CD4-positive, alpha-beta T cell (primary cell): ENCODE measurements around the gene LEMD2. TPM values are rescaled to one million over a fixed set of nuclear protein-coding genes. Genes with fewer than 3 reads are reported as not detected.

ENCODE experiments used
- ATAC-seq: fragments of 200-7000 bp; cut with Tn5 transposase; one replicate; pipeline ENCODE4 v1.10.0; 2022; ENCODE audit warnings: mild to moderate bottlenecking; ENCODE audit not compliant: poor library complexity
- CTCF ChIA-PET: fragments of 350-600 bp; sonication (Branson Sonifier 250); formaldehyde crosslinking; loops from one replicate; lab custom pipeline; 2021; ENCODE audit warnings: antibody characterized with exemption, inconsistent platforms; lab: Charles Lee
- POLR2A ChIA-PET: fragments of 350-600 bp; sonication (Branson Sonifier 250); formaldehyde crosslinking; loops from one replicate; lab custom pipeline; 2021; ENCODE audit warnings: antibody characterized with exemption, inconsistent platforms; lab: Charles Lee
- DNase-seq, 14 experiments: peaks; one replicate each; pipeline ENCODE4 v3.0.0-alpha.2; 2013 to 2020; ENCODE audit warnings: mixed read lengths in 2 of 14
- H3K27ac ChIP-seq, 2 donors: one replicate each; pipeline versions ENCODE4 v1.5.1 to v1.7.0; 2013; ENCODE audit warnings: low read length in 2 of 2, low read depth in 1 of 2, mild to moderate bottlenecking in 1 of 2
- H3K27me3 ChIP-seq, 2 experiments: 1 replicate in 1 of 2; 2 replicates in 1 of 2; pipeline versions ENCODE4 v1.6.1 to v1.7.0; 2013; ENCODE audit warnings: low read length in 2 of 2, control low read depth in 1 of 2, mild to moderate bottlenecking in 1 of 2, moderate library complexity in 1 of 2; ENCODE audit not compliant: insufficient read depth in 2 of 2, control insufficient read depth in 1 of 2
- H3K36me3 ChIP-seq: one replicate; pipeline ENCODE4 v1.6.1; 2013; ENCODE audit warnings: low read length, control low read depth; ENCODE audit not compliant: insufficient read depth
- H3K4me1 ChIP-seq: one replicate; pipeline ENCODE4 v1.6.1; 2013; ENCODE audit warnings: low read length, control low read depth; ENCODE audit not compliant: insufficient read depth
- H3K4me3 ChIP-seq: one replicate; pipeline ENCODE4 v1.5.1; 2013; ENCODE audit warnings: mild to moderate bottlenecking, low read length, moderate library complexity
- H3K9me3 ChIP-seq, 2 experiments: 1 replicate in 1 of 2; 2 replicates in 1 of 2; pipeline versions ENCODE4 v1.6.1 to v1.7.0; 2013; ENCODE audit warnings: low read length in 2 of 2, mild to moderate bottlenecking in 2 of 2, control low read depth in 1 of 2, moderate library complexity in 1 of 2; ENCODE audit not compliant: control insufficient read depth in 1 of 2, insufficient read depth in 1 of 2
- H3K27ac Mint-ChIP-seq: one replicate; pipeline ENCODE4 v1.8.0; 2020; ENCODE audit warnings: mixed read lengths
- H3K27me3 Mint-ChIP-seq: one replicate; pipeline ENCODE4 v1.8.0; 2021; ENCODE audit warnings: mixed read lengths
- H3K36me3 Mint-ChIP-seq: one replicate; pipeline ENCODE4 v1.8.0; 2021; ENCODE audit warnings: low read depth, mixed read lengths
- H3K4me1 Mint-ChIP-seq: one replicate; pipeline ENCODE4 v1.8.0; 2021; ENCODE audit warnings: low read depth, mixed read lengths
- H3K4me3 Mint-ChIP-seq: one replicate; pipeline ENCODE4 v1.8.0; 2020; ENCODE audit warnings: mild to moderate bottlenecking, mixed read lengths
- H3K9me3 Mint-ChIP-seq: one replicate; pipeline ENCODE4 v1.8.0; 2020; ENCODE audit warnings: mixed read lengths
- CTCF ChIP-seq: fragments of 200-600 bp; IDR thresholded peaks from one replicate; pipeline ENCODE4 v1.8.0; 2022; ENCODE audit warnings: antibody characterized with exemption, mild to moderate bottlenecking
- intact Hi-C, 2 experiments: fragments of 100-400 bp; cut with DNase I in 1 of 2; cut with micrococcal nuclease in 1 of 2; formaldehyde crosslinking; loops; one replicate each; pipeline versions ENCODE4 v1.15.1 to v1.9.0; 2023 to 2025; cut with DNase I, micrococcal nuclease
- total RNA-seq, 174 experiments: library from RNA in 2 of 174; stranded (reverse) in 2 of 174; gene quantifications; one replicate each; pipeline ENCODE4 v1.2.3 and lab custom pipeline; 2021 to 2026

Gene LEMD2
- total RNA-seq, 2 experiments from 2014 or later = 122 to 124 TPM

GRCh38 chr6:33824461-33825154 is 35.7 kb upstream of the LEMD2 start:
- no peak overlapping the region for H3K27ac Mint-ChIP-seq
- H3K36me3 Mint-ChIP-seq = no peaks in the 10 kb centered on the region
- CTCF ChIA-PET = no interaction called here
- intact Hi-C loops = no loop called here
- H3K4me3 Mint-ChIP-seq = no peak overlapping the region
- H3K4me1 Mint-ChIP-seq = no peaks in the 10 kb centered on the region
- DNase-seq = no peak
- no peak for ATAC-seq
- H3K9me3 Mint-ChIP-seq = no peaks in the 10 kb centered on the region
- H3K4me1 ChIP-seq = peaks cover 4% of the 10 kb centered on the region
- H3K4me3 ChIP-seq = no peak overlapping the region
- POLR2A ChIA-PET = no interaction called here
- no peaks in the 10 kb centered on the region for H3K36me3 ChIP-seq
- no peak overlapping the region for H3K27ac ChIP-seq
- no peaks in the 10 kb centered on the region for H3K27me3 ChIP-seq
- no peak for TF ChIP-seq CTCF
- no peaks in the 10 kb centered on the region for H3K27me3 Mint-ChIP-seq
- no peaks in the 10 kb centered on the region for H3K9me3 ChIP-seq

GRCh38 chr6:33823806-33824205 is 34.9 kb upstream of the LEMD2 start:
- intact Hi-C loops = no loop called here
- Mint-ChIP-seq H3K4me1 (no peaks in the 10 kb centered on the region), H3K36me3 (no peaks in the 10 kb centered on the region), H3K9me3 (no peaks in the 10 kb centered on the region), H3K27ac (no peak overlapping the region), H3K4me3 (no peak overlapping the region), H3K27me3 (no peaks in the 10 kb centered on the region)
- ChIA-PET POLR2A (no interaction called here), CTCF (no interaction called here)
- Histone ChIP-seq H3K27me3 (no peaks in the 10 kb centered on the region), H3K4me1 (peaks cover 4% of the 10 kb centered on the region), H3K36me3 (no peaks in the 10 kb centered on the region), H3K27ac (no peak overlapping the region), H3K9me3 (no peaks in the 10 kb centered on the region), H3K4me3 (no peak overlapping the region)
- no peak for ATAC-seq
- DNase-seq = no peak
- no peak for TF ChIP-seq CTCF

GRCh38 chr6:33822575-33823395 is 33.9 kb upstream of the LEMD2 start:
- Histone ChIP-seq H3K4me1 (peaks cover 4% of the 10 kb centered on the region), H3K9me3 (no peaks in the 10 kb centered on the region), H3K36me3 (no peaks in the 10 kb centered on the region), H3K27ac (no peak overlapping the region), H3K4me3 (no peak overlapping the region), H3K27me3 (no peaks in the 10 kb centered on the region)
- no peak for TF ChIP-seq CTCF
- no peaks in the 10 kb centered on the region for H3K9me3 Mint-ChIP-seq
- POLR2A ChIA-PET = no interaction called here
- no peak for ATAC-seq
- no peaks in the 10 kb centered on the region for H3K27me3 Mint-ChIP-seq
- H3K27ac Mint-ChIP-seq = no peak overlapping the region
- DNase-seq = no peak
- CTCF ChIA-PET = no interaction called here
- H3K36me3 Mint-ChIP-seq = no peaks in the 10 kb centered on the region
- no peak overlapping the region for H3K4me3 Mint-ChIP-seq
- no peaks in the 10 kb centered on the region for H3K4me1 Mint-ChIP-seq
- intact Hi-C loops = no loop called here
